Activated B cell treated with CpG ODN at 0.5 μM for 24 hours (primary cell): ENCODE measurements around the gene RALA. TPM values are rescaled to one million over a fixed set of nuclear protein-coding genes. Genes with fewer than 3 reads are reported as not detected.
A peak's percentile ranks its signal among the peaks of the same experiment; 100 is the strongest.

Experiments
- ATAC-seq: fragments of 200-7000 bp; cut with Tn5 transposase; one replicate; pipeline ENCODE4 v1.10.0; 2021; ENCODE audit warnings: low read depth, mild to moderate bottlenecking, moderate library complexity
- CTCF ChIA-PET: fragments of 350-600 bp; sonication (Branson Sonifier 250); formaldehyde crosslinking; loops from one replicate; lab custom pipeline; 2021; ENCODE audit warnings: antibody characterized with exemption; lab: Charles Lee
- POLR2A ChIA-PET: fragments of 350-600 bp; sonication (Branson Sonifier 250); formaldehyde crosslinking; loops from one replicate; lab custom pipeline; 2021; ENCODE audit warnings: antibody characterized with exemption; lab: Charles Lee
- DNase-seq: peaks from one replicate; pipeline ENCODE4 v3.0.0; 2022
- H3K27ac Mint-ChIP-seq: one replicate; pipeline ENCODE4 v1.8.0; 2020; ENCODE audit warnings: mixed read lengths
- H3K27me3 Mint-ChIP-seq: one replicate; pipeline ENCODE4 v1.8.0; 2021; ENCODE audit warnings: mixed read lengths
- H3K36me3 Mint-ChIP-seq: one replicate; pipeline ENCODE4 v1.8.0; 2021; ENCODE audit warnings: low read depth, mixed read lengths
- H3K4me1 Mint-ChIP-seq: one replicate; pipeline ENCODE4 v1.8.0; 2021; ENCODE audit warnings: mixed read lengths
- H3K4me3 Mint-ChIP-seq: one replicate; pipeline ENCODE4 v1.8.0; 2020; ENCODE audit warnings: mild to moderate bottlenecking, mixed read lengths
- H3K9me3 Mint-ChIP-seq: one replicate; pipeline ENCODE4 v1.8.0; 2020; ENCODE audit warnings: mixed read lengths
- intact Hi-C: fragments of 100-400 bp; cut with micrococcal nuclease; formaldehyde crosslinking; loops from one replicate; pipeline ENCODE4 v1.15.1; 2024
- total RNA-seq: library from RNA; stranded (reverse); gene quantifications from 2 replicates; pipeline ENCODE4 v1.2.3, GENCODE V29; 2022
- TF ChIP-seq, protein P1 (sequence below): fragments of 200-600 bp; IDR thresholded peaks from one replicate; pipeline ENCODE4 v1.8.0; 2022; ENCODE audit warnings: antibody characterized with exemption, mild to moderate bottlenecking

Gene RALA
- total RNA-seq, 1 donor from 2014 or later = 37.3 TPM

DNA sequence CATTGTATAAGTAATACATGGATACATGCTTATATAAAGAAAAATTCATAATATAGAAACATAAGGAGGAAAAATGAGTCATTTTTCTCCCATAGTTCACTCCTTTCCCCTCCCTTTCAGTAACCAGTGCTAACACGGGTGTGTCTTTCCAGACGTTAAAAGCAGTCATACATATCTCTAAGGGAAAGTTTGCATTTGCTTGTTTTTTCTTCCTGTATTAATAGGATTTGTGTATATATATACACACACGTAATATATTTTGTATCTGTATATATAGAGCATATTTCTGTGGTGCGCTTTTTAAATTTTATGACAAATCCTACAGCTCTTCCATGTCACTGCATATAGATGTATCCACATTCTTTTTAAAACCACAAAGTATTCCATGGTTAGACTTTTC, 78.8 kb downstream of the RALA start:
- ChIA-PET POLR2A (no interaction called here), CTCF (interaction anchor here (2.0 kb wide), 1 partner anchor 122 kb away, joined by 6 read pairs; no protein-coding TSS in a partner anchor)
- no peak overlapping the region for H3K4me3 Mint-ChIP-seq
- DNase-seq (no peak), ATAC-seq (no peak)
- intact Hi-C loops = loop anchor here (5.0 kb wide), 1 partner anchor 45 kb away; no protein-coding TSS in a partner anchor
- no peak overlapping the region for H3K27ac Mint-ChIP-seq
- H3K27me3 Mint-ChIP-seq = no peaks in the 10 kb centered on the region
- H3K9me3 Mint-ChIP-seq = no peaks in the 10 kb centered on the region
- no peaks in the 10 kb centered on the region for H3K4me1 Mint-ChIP-seq
- peaks cover 69% of the 10 kb centered on the region for H3K36me3 Mint-ChIP-seq
- TF ChIP-seq, protein P1, sequence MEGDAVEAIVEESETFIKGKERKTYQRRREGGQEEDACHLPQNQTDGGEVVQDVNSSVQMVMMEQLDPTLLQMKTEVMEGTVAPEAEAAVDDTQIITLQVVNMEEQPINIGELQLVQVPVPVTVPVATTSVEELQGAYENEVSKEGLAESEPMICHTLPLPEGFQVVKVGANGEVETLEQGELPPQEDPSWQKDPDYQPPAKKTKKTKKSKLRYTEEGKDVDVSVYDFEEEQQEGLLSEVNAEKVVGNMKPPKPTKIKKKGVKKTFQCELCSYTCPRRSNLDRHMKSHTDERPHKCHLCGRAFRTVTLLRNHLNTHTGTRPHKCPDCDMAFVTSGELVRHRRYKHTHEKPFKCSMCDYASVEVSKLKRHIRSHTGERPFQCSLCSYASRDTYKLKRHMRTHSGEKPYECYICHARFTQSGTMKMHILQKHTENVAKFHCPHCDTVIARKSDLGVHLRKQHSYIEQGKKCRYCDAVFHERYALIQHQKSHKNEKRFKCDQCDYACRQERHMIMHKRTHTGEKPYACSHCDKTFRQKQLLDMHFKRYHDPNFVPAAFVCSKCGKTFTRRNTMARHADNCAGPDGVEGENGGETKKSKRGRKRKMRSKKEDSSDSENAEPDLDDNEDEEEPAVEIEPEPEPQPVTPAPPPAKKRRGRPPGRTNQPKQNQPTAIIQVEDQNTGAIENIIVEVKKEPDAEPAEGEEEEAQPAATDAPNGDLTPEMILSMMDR = no peak

DNA sequence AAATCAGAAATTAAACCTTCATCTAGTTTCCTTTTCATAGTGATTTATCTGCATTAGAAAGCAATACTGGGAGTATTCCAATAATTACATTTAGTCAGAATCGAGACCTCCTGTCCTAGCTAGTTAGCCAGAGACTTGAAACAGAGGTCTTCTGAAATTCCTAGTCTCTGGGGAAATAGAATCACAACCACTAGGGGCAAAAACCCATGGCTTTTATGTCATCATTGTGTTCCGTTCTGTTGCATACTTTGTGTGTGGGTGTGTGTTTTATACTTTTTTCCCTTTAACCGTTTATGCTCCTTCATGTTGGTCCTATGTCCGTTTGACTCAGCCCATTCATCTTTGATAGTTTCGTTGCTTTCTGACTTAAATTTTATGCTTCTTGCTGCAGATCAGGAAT, 79.8 kb downstream of the RALA start:
- H3K27ac Mint-ChIP-seq = no peak overlapping the region
- CTCF ChIA-PET = no interaction called here
- no peaks in the 10 kb centered on the region for H3K4me1 Mint-ChIP-seq
- peaks cover 66% of the 10 kb centered on the region for H3K36me3 Mint-ChIP-seq
- POLR2A ChIA-PET = no interaction called here
- no peaks in the 10 kb centered on the region for H3K9me3 Mint-ChIP-seq
- DNase-seq (no peak), ATAC-seq (no peak)
- no peak overlapping the region for H3K4me3 Mint-ChIP-seq
- intact Hi-C loops = loop anchor here (5.0 kb wide), 1 partner anchor 44 kb away; no protein-coding TSS in a partner anchor
- TF ChIP-seq, protein P1 = no peak
- no peaks in the 10 kb centered on the region for H3K27me3 Mint-ChIP-seq

DNA sequence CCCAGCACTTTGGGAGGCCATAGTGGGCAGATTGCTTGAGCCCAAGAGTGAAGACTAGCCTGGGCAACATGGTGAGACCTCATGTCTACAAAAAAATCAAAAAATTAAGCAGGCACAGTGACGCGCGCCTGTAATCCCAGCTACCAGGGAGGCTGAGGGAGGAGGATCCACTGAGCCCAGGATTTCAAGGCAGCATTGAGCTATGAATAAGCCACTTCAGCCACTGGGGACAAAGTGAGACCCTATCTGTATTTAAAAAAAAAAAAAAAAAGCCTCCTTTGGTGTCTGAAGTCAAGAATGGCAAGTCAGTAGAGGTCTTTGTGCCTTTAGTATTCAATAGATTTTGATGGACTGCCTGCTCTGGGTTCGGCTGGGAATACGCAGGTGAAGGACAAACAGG, 85.7 kb downstream of the RALA start:
- TF ChIP-seq, protein P1 = no peak
- peaks cover 8% of the 10 kb centered on the region for H3K9me3 Mint-ChIP-seq
- no peak overlapping the region for H3K4me3 Mint-ChIP-seq
- H3K4me1 Mint-ChIP-seq = peaks cover 6% of the 10 kb centered on the region
- no peak overlapping the region for H3K27ac Mint-ChIP-seq
- no peak for DNase-seq
- no peaks in the 10 kb centered on the region for H3K27me3 Mint-ChIP-seq
- no peak for ATAC-seq
- ChIA-PET CTCF (no interaction called here), POLR2A (interaction anchor here (0.7 kb wide), 1 partner anchor 86 kb away, joined by 6 read pairs; the partner anchor contains the start of gene RALA)
- peaks cover 25% of the 10 kb centered on the region for H3K36me3 Mint-ChIP-seq
- intact Hi-C loops = no loop called here

DNA sequence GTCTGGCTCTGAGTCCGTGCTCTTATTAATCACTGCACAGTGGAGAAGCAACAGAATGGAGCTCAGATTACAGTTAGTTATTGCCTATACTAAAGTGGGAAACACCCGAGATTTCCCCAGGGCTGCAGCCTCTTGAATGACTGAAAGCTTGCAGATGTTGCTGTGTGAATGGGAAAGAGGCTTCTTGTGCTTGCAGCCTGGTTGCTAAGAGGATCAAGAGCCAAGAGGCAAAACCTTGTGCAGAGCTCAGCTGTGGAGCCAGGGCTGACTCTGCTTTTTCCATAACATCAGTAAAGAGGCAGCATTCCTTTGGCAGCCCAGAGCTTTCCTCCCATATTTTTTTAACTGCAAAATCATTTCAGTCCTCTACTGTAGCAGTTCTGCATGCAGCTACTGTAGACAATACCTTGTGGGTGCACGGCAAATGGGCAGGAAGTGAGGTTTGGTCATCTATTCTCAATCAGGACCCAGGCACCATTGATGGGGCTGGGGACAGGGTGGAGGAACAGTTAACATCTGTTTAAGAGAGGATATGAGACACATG, 86.5 kb downstream of the RALA start:
- peaks cover 24% of the 10 kb centered on the region for H3K36me3 Mint-ChIP-seq

DNA sequence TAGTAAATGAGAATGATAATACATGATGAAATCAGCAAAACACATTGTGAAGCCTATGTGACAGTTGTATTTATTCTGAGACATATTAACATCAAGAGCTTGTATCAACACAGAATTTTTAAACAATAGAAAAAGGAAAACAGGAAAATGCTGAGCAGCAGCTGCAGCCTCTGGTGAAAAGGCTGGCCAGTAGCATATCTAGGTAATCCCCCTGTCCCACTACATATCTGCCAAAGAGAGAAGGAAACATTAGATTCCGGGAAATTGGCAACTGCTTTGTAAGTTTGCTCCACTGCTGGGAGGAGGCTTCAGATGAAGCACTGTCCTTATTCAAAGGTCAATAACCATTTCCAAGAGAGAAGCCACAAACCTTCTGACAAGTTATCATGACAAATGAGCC, 89.4 kb downstream of the RALA start:
- POLR2A ChIA-PET = no interaction called here
- intact Hi-C loops = no loop called here
- H3K27me3 Mint-ChIP-seq = no peaks in the 10 kb centered on the region
- peaks cover 22% of the 10 kb centered on the region for H3K9me3 Mint-ChIP-seq
- ATAC-seq (no peak), DNase-seq (no peak)
- H3K4me1 Mint-ChIP-seq = peaks cover 6% of the 10 kb centered on the region
- CTCF ChIA-PET = no interaction called here
- peaks cover 12% of the 10 kb centered on the region for H3K36me3 Mint-ChIP-seq
- no peak overlapping the region for H3K27ac Mint-ChIP-seq
- H3K4me3 Mint-ChIP-seq = no peak overlapping the region
- TF ChIP-seq, protein P1 = no peak

More for the DNA sequence above, 86.5 kb downstream of the RALA start:
- intact Hi-C loops = no loop called here
- DNase-seq = no peak
- CTCF ChIA-PET = interaction anchor here (0.9 kb wide), 1 partner anchor 35 kb away, joined by 3 read pairs; no protein-coding TSS in a partner anchor
- Mint-ChIP-seq H3K27me3 (no peaks in the 10 kb centered on the region), H3K27ac (no peak overlapping the region), H3K9me3 (peaks cover 11% of the 10 kb centered on the region), H3K4me1 (peaks cover 6% of the 10 kb centered on the region), H3K4me3 (no peak overlapping the region)
- TF ChIP-seq, protein P1 = no peak
- ATAC-seq = peak; percentile 34
- POLR2A ChIA-PET = no interaction called here
